Measurements from ENCODE around the gene FLNB. TPM values are rescaled to one million over a fixed set of nuclear protein-coding genes. Genes with fewer than 3 reads are reported as not detected.

The FLNB gene
- total RNA-seq, 4 donors from 2014 or later, result 265 to 345 (median 277) TPM

DNA sequence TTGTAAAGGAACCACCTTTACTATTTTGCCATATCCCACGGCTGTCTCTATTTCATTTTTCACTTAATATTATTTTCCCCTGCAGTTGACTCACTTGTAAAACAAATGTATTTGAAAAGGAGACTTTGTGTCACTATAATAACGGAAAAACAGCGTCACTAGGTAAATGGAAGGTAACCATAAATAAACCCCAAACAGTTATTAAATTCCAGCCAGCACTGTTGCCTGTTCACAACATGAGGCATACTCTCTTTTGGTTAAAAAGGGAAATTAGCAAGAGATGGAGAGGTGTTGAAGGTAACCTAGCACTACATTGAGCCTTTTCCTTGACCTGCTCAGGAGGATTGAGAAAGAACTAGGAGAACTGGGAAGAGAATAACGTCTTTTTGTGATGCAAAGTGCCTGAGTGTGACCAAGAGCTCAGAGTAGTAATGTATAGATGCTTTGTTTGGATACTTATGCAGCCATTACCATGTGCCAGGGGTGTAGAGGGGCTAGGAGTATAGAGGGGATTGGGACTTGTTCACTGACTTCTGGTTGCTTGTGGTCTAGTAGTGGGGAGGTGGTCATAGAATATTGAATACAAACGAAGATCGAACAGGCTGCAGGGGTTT, 19.6 kb downstream of the FLNB start:
- 70 to 72% methylated on average over 6 of the region's 6 CpGs for WGBS, 2 donors
- Histone ChIP-seq H3K36me3 (no peaks in the 10 kb centered on the region), H3K4me1 (peaks cover 0 to 56% (median 10%) of the 10 kb centered on the region in 4 donors), H3K27me3 (no peaks in the 10 kb centered on the region), H3K27ac (peak overlapping the region in 2 of 4 donors; percentile 32 to 37), H3K9me3 (no peaks in the 10 kb centered on the region), H3K4me3 (no peak overlapping the region)
- TF ChIP-seq, protein P1, sequence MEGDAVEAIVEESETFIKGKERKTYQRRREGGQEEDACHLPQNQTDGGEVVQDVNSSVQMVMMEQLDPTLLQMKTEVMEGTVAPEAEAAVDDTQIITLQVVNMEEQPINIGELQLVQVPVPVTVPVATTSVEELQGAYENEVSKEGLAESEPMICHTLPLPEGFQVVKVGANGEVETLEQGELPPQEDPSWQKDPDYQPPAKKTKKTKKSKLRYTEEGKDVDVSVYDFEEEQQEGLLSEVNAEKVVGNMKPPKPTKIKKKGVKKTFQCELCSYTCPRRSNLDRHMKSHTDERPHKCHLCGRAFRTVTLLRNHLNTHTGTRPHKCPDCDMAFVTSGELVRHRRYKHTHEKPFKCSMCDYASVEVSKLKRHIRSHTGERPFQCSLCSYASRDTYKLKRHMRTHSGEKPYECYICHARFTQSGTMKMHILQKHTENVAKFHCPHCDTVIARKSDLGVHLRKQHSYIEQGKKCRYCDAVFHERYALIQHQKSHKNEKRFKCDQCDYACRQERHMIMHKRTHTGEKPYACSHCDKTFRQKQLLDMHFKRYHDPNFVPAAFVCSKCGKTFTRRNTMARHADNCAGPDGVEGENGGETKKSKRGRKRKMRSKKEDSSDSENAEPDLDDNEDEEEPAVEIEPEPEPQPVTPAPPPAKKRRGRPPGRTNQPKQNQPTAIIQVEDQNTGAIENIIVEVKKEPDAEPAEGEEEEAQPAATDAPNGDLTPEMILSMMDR (IDR thresholded peaks at IDR 0.05), result no peak
- TF ChIP-seq POLR2A (IDR thresholded peaks at IDR 0.05) (no peak), EP300 (IDR thresholded peaks at IDR 0.05) (no peak)
- DNase-seq (ENCODE audit: low spot score in 2 of 2), result no peak

DNA sequence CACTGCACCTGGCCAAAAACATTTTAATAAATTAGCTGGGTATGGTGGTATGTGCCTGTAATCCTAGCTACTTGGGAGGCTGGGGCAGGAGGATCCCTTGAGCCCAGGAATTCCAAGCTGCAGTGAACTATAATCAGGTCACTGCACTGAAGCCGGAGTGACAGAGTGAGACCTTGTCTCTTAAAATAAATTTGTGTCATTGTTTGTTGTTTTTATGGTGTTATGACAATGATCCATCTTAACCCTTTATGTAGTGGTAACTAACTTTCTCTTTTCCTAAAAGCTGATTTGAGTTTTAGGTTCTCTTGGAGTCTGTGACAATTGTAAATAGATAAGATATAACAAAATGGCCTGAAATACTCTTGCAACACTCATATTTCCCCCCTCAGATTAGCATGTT, 20.7 kb downstream of the FLNB start:
- no peak for DNase-seq (ENCODE audit: low spot score in 2 of 2)
- no peaks in the 10 kb centered on the region for H3K27me3 ChIP-seq
- TF ChIP-seq, protein P1 (IDR thresholded peaks at IDR 0.05), result no peak
- no peak for TF ChIP-seq POLR2A (IDR thresholded peaks at IDR 0.05)
- TF ChIP-seq EP300 (IDR thresholded peaks at IDR 0.05), result no peak
- 61 to 74% methylated on average over 1 of the region's 1 CpG for WGBS, 2 donors
- no peaks in the 10 kb centered on the region for H3K9me3 ChIP-seq
- H3K4me3 ChIP-seq, result no peak overlapping the region
- H3K4me1 ChIP-seq, result peaks cover 0 to 50% (median 7%) of the 10 kb centered on the region in 4 donors
- no peaks in the 10 kb centered on the region for H3K36me3 ChIP-seq
- H3K27ac ChIP-seq, result no peak overlapping the region

DNA sequence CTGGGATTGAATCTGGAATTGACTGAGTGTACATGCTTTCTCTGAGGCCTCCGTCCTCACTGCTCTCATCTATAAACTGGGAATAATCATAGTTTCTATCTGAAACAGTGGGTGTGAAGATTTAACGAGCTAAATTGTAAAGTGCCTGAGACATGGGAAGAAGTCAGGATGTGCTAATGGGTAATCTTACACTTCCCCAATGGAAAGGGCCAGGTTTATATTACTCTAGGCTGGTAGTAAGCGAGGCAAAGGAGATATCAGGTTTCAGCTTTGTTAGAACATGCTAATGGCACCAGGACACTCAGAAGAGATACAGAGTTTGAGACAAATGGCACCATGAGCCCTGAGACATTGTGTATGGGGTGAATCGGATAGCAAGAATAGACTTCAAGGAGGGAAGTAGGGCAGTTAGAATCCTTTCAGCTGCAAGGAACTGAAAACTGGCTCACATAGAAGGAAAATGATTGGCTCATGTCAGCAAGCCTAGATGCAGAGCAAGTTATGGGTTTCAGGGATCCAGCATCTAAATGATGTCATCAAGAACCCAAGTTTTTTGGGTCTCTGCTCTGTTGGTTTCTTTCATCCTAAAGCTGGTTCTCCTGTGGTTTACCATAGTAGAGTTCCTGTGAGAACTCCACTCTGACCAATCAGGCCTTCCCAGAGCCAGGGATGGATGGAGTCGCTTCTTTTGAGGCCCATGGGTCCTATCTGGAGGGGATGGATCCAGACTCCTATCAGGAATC, 21.8 kb downstream of the FLNB start:
- H3K4me1 ChIP-seq, result peaks cover 0 to 55% (median 10%) of the 10 kb centered on the region in 4 donors
- 80 to 83% methylated on average over 5 of the region's 5 CpGs for WGBS, 2 donors
- no peaks in the 10 kb centered on the region for H3K9me3 ChIP-seq
- no peak overlapping the region for H3K4me3 ChIP-seq
- TF ChIP-seq EP300 (IDR thresholded peaks at IDR 0.05) (no peak), POLR2A (IDR thresholded peaks at IDR 0.05) (no peak)
- TF ChIP-seq, protein P1 (IDR thresholded peaks at IDR 0.05), result no peak
- no peaks in the 10 kb centered on the region for H3K36me3 ChIP-seq
- no peaks in the 10 kb centered on the region for H3K27me3 ChIP-seq
- H3K27ac ChIP-seq, result peak overlapping the region in 1 of 4 donors; percentile 8
- no peak for DNase-seq (ENCODE audit: low spot score in 2 of 2)

DNA sequence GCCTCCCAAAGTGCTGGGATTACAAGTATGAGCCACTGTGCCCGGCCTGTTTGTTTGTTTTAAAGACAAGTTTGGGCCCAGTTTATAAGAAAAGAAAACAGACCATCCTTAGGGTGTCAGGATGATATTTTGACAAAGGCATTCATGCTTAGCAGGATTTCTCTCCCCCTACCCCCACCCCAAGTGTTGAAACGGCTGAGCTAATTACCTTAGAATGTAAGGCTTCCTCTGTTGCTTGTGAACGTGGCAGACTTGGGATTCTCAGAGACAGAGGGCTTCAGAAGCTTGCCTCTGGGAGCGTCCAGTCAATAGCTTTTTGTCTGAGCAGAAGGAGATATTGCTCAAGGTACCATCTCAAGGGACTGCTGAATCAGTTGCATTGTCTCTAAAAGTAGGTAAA, 24.0 kb downstream of the FLNB start:
- Histone ChIP-seq H3K4me1 (peaks cover 0 to 52% (median 13%) of the 10 kb centered on the region in 4 donors), H3K4me3 (no peak overlapping the region)

More for the DNA sequence above, 24.0 kb downstream of the FLNB start:
- Histone ChIP-seq H3K27ac (peak overlapping the region in 1 of 4 donors; percentile 48), H3K9me3 (no peaks in the 10 kb centered on the region), H3K27me3 (no peaks in the 10 kb centered on the region), H3K36me3 (no peaks in the 10 kb centered on the region)
- no peak for DNase-seq (ENCODE audit: low spot score in 2 of 2)
- TF ChIP-seq EP300 (IDR thresholded peaks at IDR 0.05), result no peak
- TF ChIP-seq, protein P1 (IDR thresholded peaks at IDR 0.05), result no peak
- TF ChIP-seq POLR2A (IDR thresholded peaks at IDR 0.05), result no peak
- 59 to 61% methylated on average over 4 of the region's 4 CpGs for WGBS, 2 donors
